ENCODE measurements around the gene LPP. TPM values are rescaled to one million over a fixed set of nuclear protein-coding genes. Genes with fewer than 3 reads are reported as not detected.
A peak's percentile ranks its signal among the peaks of the same experiment; 100 is the strongest.

The LPP gene
- total and polyA plus RNA-seq, 2 donors (not counting 1 experiment from before 2014, with no cell fraction given), result 7.6 to 81.7 TPM

DNA sequence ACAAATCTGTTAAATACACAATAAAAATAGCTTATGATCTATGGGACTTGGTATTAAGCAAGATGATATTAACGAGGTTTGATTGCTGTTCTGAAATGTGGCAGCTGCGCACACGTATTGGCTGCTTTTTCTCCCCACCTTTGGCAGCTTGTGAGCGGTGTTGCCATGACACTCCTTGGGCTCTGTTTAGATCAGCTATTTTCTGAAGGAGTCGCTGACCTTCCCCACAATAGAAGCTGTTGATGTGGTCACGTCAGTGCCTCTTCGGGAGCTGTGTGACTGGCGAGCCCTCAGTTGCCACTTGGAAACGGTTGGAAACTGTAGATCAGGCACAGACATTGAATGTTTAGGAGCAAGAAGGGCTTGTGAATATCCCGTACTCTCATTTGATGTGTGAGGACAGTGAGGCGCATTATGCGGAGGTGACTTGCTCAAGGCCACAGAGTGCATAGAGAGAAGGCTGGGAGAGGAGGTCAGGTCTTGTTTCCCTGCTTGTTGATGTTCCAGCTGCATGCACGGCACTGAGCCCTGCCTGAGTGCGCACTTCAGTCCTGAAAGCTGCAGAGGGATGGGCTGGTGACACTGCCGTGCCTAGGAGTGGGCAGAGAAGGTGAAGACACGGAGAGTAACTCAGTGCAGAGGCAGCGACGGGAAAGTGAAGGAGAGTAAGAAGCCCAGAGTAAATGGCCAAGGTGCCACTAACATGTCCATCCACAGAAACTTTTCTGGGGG, 198.4 kb downstream of the LPP start:
- Mint-ChIP-seq H3K4me1 (peaks cover 56% of the 10 kb centered on the region), H3K27me3 (no peaks in the 10 kb centered on the region), H3K9me3 (ENCODE audit: insufficient read depth) (no peaks in the 10 kb centered on the region), H3K27ac (peak overlapping the region; percentile 7), H3K4me3 (no peak overlapping the region)
- Histone ChIP-seq H3K9me3 (ENCODE audit: control extremely low read depth in 1 of 3, control insufficient read depth in 2 of 3, insufficient read depth in 1 of 3, low read length in 2 of 3) (no peaks in the 10 kb centered on the region), H3K4me2 (replicated peaks; ENCODE audit: low read depth, low read length, poor library complexity, severe bottlenecking) (peak overlapping the region; percentile 24), H3K4me1 (ENCODE audit: control insufficient read depth in 2 of 2, insufficient read depth in 2 of 2, low read length in 2 of 2) (peaks cover 28% of the 10 kb centered on the region in 2 donors), H2AFZ (ENCODE audit: insufficient read depth, low read depth, low read length, poor library complexity, severe bottlenecking) (no peak overlapping the region), H3K27me3 (replicated peaks in 1 of 4; ENCODE audit: control extremely low read depth in 1 of 4, control insufficient read depth in 3 of 4, insufficient read depth in 4 of 4, low read length in 3 of 4) (no peaks in the 10 kb centered on the region), H3K36me3 (replicated peaks in 1 of 2; ENCODE audit: control extremely low read depth in 1 of 2, control insufficient read depth in 1 of 2, extremely low read depth in 1 of 2, insufficient read depth in 2 of 2, low read length in 1 of 2) (no peaks in the 10 kb centered on the region), H3K79me2 (ENCODE audit: control insufficient read depth, insufficient read depth, low read length) (no peaks in the 10 kb centered on the region), H3K4me3 (ENCODE audit: control extremely low read depth in 1 of 5, extremely low read depth in 1 of 5, insufficient read depth in 1 of 5, low read depth in 2 of 5, low read length in 4 of 5) (no peak overlapping the region), H4K20me1 (ENCODE audit: control insufficient read depth, insufficient read depth, low read length, poor library complexity, severe bottlenecking) (no peaks in the 10 kb centered on the region), H3K9ac (ENCODE audit: low read length) (no peak overlapping the region), H3K27ac (ENCODE audit: low read length in 2 of 2) (no peak overlapping the region)
- ChIA-PET CTCF (interaction anchor here (1.0 to 1.2 kb wide), 2 partner anchors 605 to 614 kb away, joined by 3 to 4 read pairs; no protein-coding TSS in a partner anchor), POLR2A (no interaction called here)
- ATAC-seq (ENCODE audit: low read depth) (no peak), DNase-seq (no peak)
- WGBS (ENCODE audit: insufficient coverage), result 98% methylated on average over 18 of the region's 18 CpGs
- no peak for TF ChIP-seq EZH2 (IDR thresholded peaks at IDR 0.05; ENCODE audit: borderline replicate concordance, insufficient read depth, low read depth, low read length, poor library complexity, severe bottlenecking)
- TF ChIP-seq, protein P1, sequence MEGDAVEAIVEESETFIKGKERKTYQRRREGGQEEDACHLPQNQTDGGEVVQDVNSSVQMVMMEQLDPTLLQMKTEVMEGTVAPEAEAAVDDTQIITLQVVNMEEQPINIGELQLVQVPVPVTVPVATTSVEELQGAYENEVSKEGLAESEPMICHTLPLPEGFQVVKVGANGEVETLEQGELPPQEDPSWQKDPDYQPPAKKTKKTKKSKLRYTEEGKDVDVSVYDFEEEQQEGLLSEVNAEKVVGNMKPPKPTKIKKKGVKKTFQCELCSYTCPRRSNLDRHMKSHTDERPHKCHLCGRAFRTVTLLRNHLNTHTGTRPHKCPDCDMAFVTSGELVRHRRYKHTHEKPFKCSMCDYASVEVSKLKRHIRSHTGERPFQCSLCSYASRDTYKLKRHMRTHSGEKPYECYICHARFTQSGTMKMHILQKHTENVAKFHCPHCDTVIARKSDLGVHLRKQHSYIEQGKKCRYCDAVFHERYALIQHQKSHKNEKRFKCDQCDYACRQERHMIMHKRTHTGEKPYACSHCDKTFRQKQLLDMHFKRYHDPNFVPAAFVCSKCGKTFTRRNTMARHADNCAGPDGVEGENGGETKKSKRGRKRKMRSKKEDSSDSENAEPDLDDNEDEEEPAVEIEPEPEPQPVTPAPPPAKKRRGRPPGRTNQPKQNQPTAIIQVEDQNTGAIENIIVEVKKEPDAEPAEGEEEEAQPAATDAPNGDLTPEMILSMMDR (IDR thresholded peaks at IDR 0.05), result no peak
- intact Hi-C loops (cut with micrococcal nuclease), result no loop called here

DNA sequence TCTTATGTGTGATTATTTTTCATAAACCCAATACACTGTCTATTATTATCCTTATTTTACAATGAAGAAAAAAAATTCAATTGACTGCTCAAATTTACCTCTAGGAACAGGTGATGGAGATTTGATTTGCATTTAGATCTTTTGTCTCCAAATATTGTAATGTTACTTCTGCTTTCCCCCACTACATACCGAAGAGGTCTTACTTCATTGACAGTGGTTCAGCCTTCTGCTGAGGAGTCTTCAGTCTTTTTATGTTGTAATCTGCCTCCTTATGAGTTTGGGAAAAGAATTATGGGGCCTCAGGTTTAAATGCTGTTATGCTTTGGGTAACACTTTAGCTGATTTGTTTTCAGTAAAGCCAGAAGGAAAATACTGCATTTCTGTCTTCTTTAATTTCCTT, 199.5 kb downstream of the LPP start:
- intact Hi-C loops (cut with micrococcal nuclease), result no loop called here
- POLR2A ChIA-PET, result no interaction called here
- WGBS (ENCODE audit: insufficient coverage), result no CpG with 5 or more reads among the region's 1 CpG
- no peaks in the 10 kb centered on the region for H3K27me3 ChIP-seq (replicated peaks in 1 of 4; ENCODE audit: control extremely low read depth in 1 of 4, control insufficient read depth in 3 of 4, insufficient read depth in 4 of 4, low read length in 3 of 4)
- CTCF ChIA-PET, result no interaction called here
- H3K9ac ChIP-seq (ENCODE audit: low read length), result no peak overlapping the region
- no peak overlapping the region for H2AFZ ChIP-seq (ENCODE audit: insufficient read depth, low read depth, low read length, poor library complexity, severe bottlenecking)
- DNase-seq, result peak; percentile 35
- H3K4me1 Mint-ChIP-seq, result peaks cover 63% of the 10 kb centered on the region
- H3K36me3 ChIP-seq (replicated peaks in 1 of 2; ENCODE audit: control extremely low read depth in 1 of 2, control insufficient read depth in 1 of 2, extremely low read depth in 1 of 2, insufficient read depth in 2 of 2, low read length in 1 of 2), result no peaks in the 10 kb centered on the region
- TF ChIP-seq EZH2 (IDR thresholded peaks at IDR 0.05; ENCODE audit: borderline replicate concordance, insufficient read depth, low read depth, low read length, poor library complexity, severe bottlenecking), result no peak
- H3K9me3 ChIP-seq (ENCODE audit: control extremely low read depth in 1 of 3, control insufficient read depth in 2 of 3, insufficient read depth in 1 of 3, low read length in 2 of 3), result no peaks in the 10 kb centered on the region
- H3K4me1 ChIP-seq (ENCODE audit: control insufficient read depth in 2 of 2, insufficient read depth in 2 of 2, low read length in 2 of 2), result peaks cover 31 to 34% of the 10 kb centered on the region in 2 donors
- peak overlapping the region in 1 of 2 donors; percentile 7 for H3K27ac ChIP-seq (ENCODE audit: low read length in 2 of 2)
- H3K9me3 Mint-ChIP-seq (ENCODE audit: insufficient read depth), result no peaks in the 10 kb centered on the region
- H3K27me3 Mint-ChIP-seq, result no peaks in the 10 kb centered on the region
- H3K4me3 Mint-ChIP-seq, result peak overlapping the region; percentile 4
- no peak overlapping the region for H3K4me3 ChIP-seq (ENCODE audit: control extremely low read depth in 1 of 5, extremely low read depth in 1 of 5, insufficient read depth in 1 of 5, low read depth in 2 of 5, low read length in 4 of 5)
- H3K4me2 ChIP-seq (replicated peaks; ENCODE audit: low read depth, low read length, poor library complexity, severe bottlenecking), result peak overlapping the region; percentile 10
- ATAC-seq (ENCODE audit: low read depth), result peak; percentile 33
- no peaks in the 10 kb centered on the region for H4K20me1 ChIP-seq (ENCODE audit: control insufficient read depth, insufficient read depth, low read length, poor library complexity, severe bottlenecking)
- H3K27ac Mint-ChIP-seq, result peak overlapping the region; percentile 59
- no peaks in the 10 kb centered on the region for H3K79me2 ChIP-seq (ENCODE audit: control insufficient read depth, insufficient read depth, low read length)
